SK-N-SH (cell line): ENCODE results near the gene PLD1. TPM values are rescaled to one million over a fixed set of nuclear protein-coding genes. Genes with fewer than 3 reads are reported as not detected.

Experiments
- CTCF ChIA-PET: fragments of 300-600, 350-600 bp; formaldehyde crosslinking; extraction: SDS; loops from one replicate; lab custom pipeline; 2021; lab: Yijun Ruan, JAX
- POLR2A ChIA-PET: fragments of 350-600 bp; sonication (Branson Sonifier 250); formaldehyde crosslinking; extraction: SDS; loops from one replicate; lab custom pipeline; 2020; ENCODE audit warnings: antibody characterized with exemption, inconsistent platforms; lab: Yijun Ruan, JAX
- DNase-seq: peaks from one replicate; pipeline ENCODE4 v3.0.0; 2012
- H2AFZ ChIP-seq: fragments of 200-600 bp; sonication (generic); 2 replicates; pipeline ENCODE4 v1.8.1; 2016; ENCODE audit warnings: antibody characterized with exemption, mild to moderate bottlenecking, low read depth
- H3F3A ChIP-seq: fragments of 200-600 bp; sonication (generic); replicated peaks from 2 replicates; pipeline ENCODE3; 2016; ENCODE audit warnings: antibody characterized with exemption, mild to moderate bottlenecking; ENCODE audit not compliant: insufficient read depth
- H3K27ac ChIP-seq, 2 experiments: fragments of 200-500 bp in 1 of 2; fragments of 200-600 bp in 1 of 2; sonication (Bioruptor generic) in 1 of 2; sonication (generic), shearing (Covaris generic) in 1 of 2; 2 replicates each; pipeline versions ENCODE4 v1.5.1 to v1.6.1; 2014 to 2016; ENCODE audit warnings: low read depth in 2 of 2, inconsistent platforms in 1 of 2, low read length in 1 of 2, mild to moderate bottlenecking in 1 of 2, mixed read lengths in 1 of 2
- H3K27me3 ChIP-seq: fragments of 200-600 bp; sonication (generic), shearing (Covaris generic); 2 replicates; pipeline ENCODE4 v1.6.1; 2016; ENCODE audit warnings: mixed run types; ENCODE audit not compliant: insufficient read depth
- H3K36me3 ChIP-seq, 2 experiments: fragments of 200-500 bp in 1 of 2; fragments of 200-600 bp in 1 of 2; sonication (Bioruptor generic) in 1 of 2; sonication (generic) in 1 of 2; replicated peaks in 1 of 2; 2 replicates each; pipeline versions ENCODE3 to v1.5.1; 2014 to 2016; ENCODE audit warnings: low read length in 1 of 2, mild to moderate bottlenecking in 1 of 2; ENCODE audit not compliant: insufficient read depth in 2 of 2, control insufficient read depth in 1 of 2
- H3K4me1 ChIP-seq, 2 experiments: fragments of 200-500 bp in 1 of 2; fragments of 200-600 bp in 1 of 2; sonication (Bioruptor generic) in 1 of 2; sonication (generic), shearing (Covaris generic) in 1 of 2; 2 replicates each; pipeline versions ENCODE4 v1.5.1 to v1.6.1; 2014 to 2016; ENCODE audit warnings: low read depth in 1 of 2, low read length in 1 of 2, mixed run types in 1 of 2; ENCODE audit not compliant: insufficient read depth in 2 of 2, control insufficient read depth in 1 of 2
- H3K4me2 ChIP-seq: fragments of 200-600 bp; sonication (generic), shearing (Covaris generic); 2 replicates; pipeline ENCODE4 v1.6.1; 2017; ENCODE audit warnings: mixed run types
- H3K4me3 ChIP-seq, 2 experiments: fragments of 200-500 bp in 1 of 2; fragments of 200-600 bp in 1 of 2; sonication (Bioruptor generic) in 1 of 2; sonication (generic), shearing (Covaris generic) in 1 of 2; 2 replicates each; pipeline versions ENCODE4 v1.5.1 to v1.8.1; 2014 to 2016; ENCODE audit warnings: low read depth in 2 of 2, inconsistent platforms in 1 of 2, low read length in 1 of 2, mild to moderate bottlenecking in 1 of 2, mixed read lengths in 1 of 2, moderate library complexity in 1 of 2
- H3K79me2 ChIP-seq: fragments of 200-600 bp; sonication (generic); 2 replicates; pipeline ENCODE4 v1.8.1; 2017; ENCODE audit warnings: mild to moderate bottlenecking; ENCODE audit not compliant: insufficient read depth
- H3K9ac ChIP-seq: fragments of 200-600 bp; sonication (generic); 2 replicates; pipeline ENCODE4 v1.6.1; 2017; ENCODE audit warnings: mixed run types
- H3K9me2 ChIP-seq: fragments of 200-600 bp; sonication (generic); 2 replicates; pipeline ENCODE4 v1.6.1; 2017; ENCODE audit warnings: mixed run types
- H3K9me3 ChIP-seq: fragments of 200-600 bp; sonication (generic); 2 replicates; pipeline ENCODE4 v1.6.1; 2017; ENCODE audit warnings: mixed run types, mild to moderate bottlenecking, moderate library complexity
- H4K20me1 ChIP-seq: fragments of 200-600 bp; sonication (generic); 2 replicates; pipeline ENCODE4 v1.6.1; 2017; ENCODE audit warnings: mild to moderate bottlenecking, mixed run types; ENCODE audit not compliant: insufficient read depth
- EZH2phosphoT487 ChIP-seq: fragments of 200-600 bp; sonication (generic); IDR thresholded peaks from 2 replicates; pipeline ENCODE4 v1.6.1; 2017; ENCODE audit warnings: low read depth, mixed run types, mild to moderate bottlenecking, antibody characterized with exemption, moderate library complexity, borderline replicate concordance
- GABPA ChIP-seq: IDR thresholded peaks from 2 replicates; pipeline ENCODE4 v1.4.0; 2012; ENCODE audit warnings: low read depth, mild to moderate bottlenecking
- GATA2 ChIP-seq: sonication (generic); formaldehyde crosslinking; IDR thresholded peaks from 2 replicates; pipeline ENCODE4 v1.5.0; 2020; ENCODE audit warnings: mild to moderate bottlenecking, missing genetic modification reagents
- JUND ChIP-seq: IDR thresholded peaks from 2 replicates; pipeline ENCODE4 v1.4.0; 2012
- NRF1 ChIP-seq: IDR thresholded peaks from 2 replicates; pipeline ENCODE4 v1.6.1; 2012; ENCODE audit warnings: low read depth, mild to moderate bottlenecking, low read length
- RAD21 ChIP-seq: IDR thresholded peaks from 2 replicates; pipeline ENCODE4 v1.6.1; 2012; ENCODE audit warnings: mild to moderate bottlenecking, low read length
- REST ChIP-seq: IDR thresholded peaks from 2 replicates; pipeline ENCODE4 v1.6.1; 2012; ENCODE audit warnings: mild to moderate bottlenecking, low read depth, low read length, moderate library complexity
- RFX5 ChIP-seq: IDR thresholded peaks from 2 replicates; pipeline ENCODE4 v1.6.1; 2012; ENCODE audit warnings: mild to moderate bottlenecking, improper control_type of control experiment, low read length
- RXRA ChIP-seq: IDR thresholded peaks from 2 replicates; pipeline ENCODE4 v1.4.0; 2012; ENCODE audit warnings: low read depth, mild to moderate bottlenecking, borderline replicate concordance
- WGBS: methylation state at CpG from one replicate; pipeline ENCODE4 v1.1.6; 2017; ENCODE audit warnings: low lambda C conversion rate; 5-methylcytosine and 5-hydroxymethylcytosine counted together
- polyA plus RNA-seq, 3 experiments: library from polyadenylated mRNA; depleted of rRNA; stranded (reverse); fragments of >200 nt; gene quantifications; 2 replicates each; pipeline ENCODE4 v1.2.3, GENCODE V29; 2012
- TF ChIP-seq, protein P1 (sequence below): IDR thresholded peaks from 2 replicates; pipeline ENCODE4 v1.4.0; 2012; ENCODE audit warnings: low read depth, borderline replicate concordance

Gene PLD1
- polyA plus RNA-seq, 1 of the 3 experiments (the other 2 are of a cell fraction), result 6.2 TPM

DNA sequence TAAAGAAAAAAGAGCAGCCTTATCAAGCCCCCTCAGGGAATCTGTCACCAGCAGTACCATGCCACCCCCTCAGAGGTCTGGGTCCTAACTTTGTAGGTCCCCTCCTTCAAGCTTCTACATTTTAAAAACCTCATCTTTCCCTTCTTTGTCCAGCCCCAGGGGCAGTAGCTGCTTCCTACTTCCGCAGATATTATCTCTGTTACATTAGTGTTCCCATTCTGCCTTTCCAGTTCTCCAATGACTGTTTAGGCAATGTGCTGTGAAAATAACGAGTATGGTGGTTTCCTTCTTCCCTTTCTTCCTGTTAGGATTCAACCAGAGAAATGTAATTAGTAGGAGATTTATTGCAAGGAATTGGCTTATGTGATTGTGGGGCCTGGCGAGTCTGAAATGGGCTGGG, 224.0 kb downstream of the PLD1 start:
- CTCF ChIA-PET, result no interaction called here
- H3K9me3 ChIP-seq, result no peaks in the 10 kb centered on the region
- 63% methylated on average over 3 of the region's 3 CpGs for WGBS

GRCh38 chr3:171585039-171585438, 225.2 kb downstream of the PLD1 start:
- WGBS, result 74% methylated on average over 3 of the region's 3 CpGs
- H4K20me1 ChIP-seq, result no peaks in the 10 kb centered on the region
- no peaks in the 10 kb centered on the region for H3K36me3 ChIP-seq

More for the DNA sequence above, 224.0 kb downstream of the PLD1 start:
- H3K9ac ChIP-seq, result no peak overlapping the region
- peak overlapping the region in 1 of 2 experiments; percentile 2; a peak in 1 of 4 replicates for H3K27ac ChIP-seq
- H3K4me1 ChIP-seq, result peaks cover 0 to 7% of the 10 kb centered on the region in 2 experiments; a peak in 2 of 4 replicates
- no peak overlapping the region for H3K4me3 ChIP-seq
- no peak for TF ChIP-seq EZH2phosphoT487
- no peak for TF ChIP-seq GABPA
- TF ChIP-seq RFX5, result no peak
- TF ChIP-seq GATA2 (CRISPR knock-in tag), result peak; percentile 45; the same call in 1 of the 2 replicates
- TF ChIP-seq JUND, result no peak
- H3K79me2 ChIP-seq, result no peaks in the 10 kb centered on the region
- no peaks in the 10 kb centered on the region for H4K20me1 ChIP-seq
- no peaks in the 10 kb centered on the region for H3K36me3 ChIP-seq
- DNase-seq, result peak; percentile 26
- no peaks in the 10 kb centered on the region for H3K27me3 ChIP-seq
- no peaks in the 10 kb centered on the region for H3F3A ChIP-seq
- POLR2A ChIA-PET, result no interaction called here
- H2AFZ ChIP-seq, result no peak overlapping the region
- H3K9me2 ChIP-seq, result no peaks in the 10 kb centered on the region
- H3K4me2 ChIP-seq, result no peak overlapping the region

More at GRCh38 chr3:171585039-171585438, 225.2 kb downstream of the PLD1 start:
- DNase-seq, result no peak
- Histone ChIP-seq H3K27ac (no peak overlapping the region), H3K79me2 (no peaks in the 10 kb centered on the region), H3K4me3 (no peak overlapping the region), H3K4me1 (peaks cover 0 to 7% of the 10 kb centered on the region in 2 experiments; a peak in 2 of 4 replicates), H3K4me2 (no peak overlapping the region), H3K27me3 (no peaks in the 10 kb centered on the region), H3K9ac (no peak overlapping the region), H2AFZ (no peak overlapping the region), H3K9me3 (no peaks in the 10 kb centered on the region), H3K9me2 (no peaks in the 10 kb centered on the region), H3F3A (no peaks in the 10 kb centered on the region)
- ChIA-PET POLR2A (no interaction called here), CTCF (interaction anchor here (1.3 kb wide), 1 partner anchor 10 kb away, joined by 4 read pairs; no protein-coding TSS in a partner anchor)
- no peak for TF ChIP-seq NRF1
- TF ChIP-seq REST, result no peak
- no peak for TF ChIP-seq GABPA
- TF ChIP-seq, protein P1, sequence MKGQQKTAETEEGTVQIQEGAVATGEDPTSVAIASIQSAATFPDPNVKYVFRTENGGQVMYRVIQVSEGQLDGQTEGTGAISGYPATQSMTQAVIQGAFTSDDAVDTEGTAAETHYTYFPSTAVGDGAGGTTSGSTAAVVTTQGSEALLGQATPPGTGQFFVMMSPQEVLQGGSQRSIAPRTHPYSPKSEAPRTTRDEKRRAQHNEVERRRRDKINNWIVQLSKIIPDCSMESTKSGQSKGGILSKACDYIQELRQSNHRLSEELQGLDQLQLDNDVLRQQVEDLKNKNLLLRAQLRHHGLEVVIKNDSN, result no peak
- no peak for TF ChIP-seq RXRA
- no peak for TF ChIP-seq RAD21
- TF ChIP-seq EZH2phosphoT487, result no peak
